ENCODE data around the gene TAF7L.

The TAF7L gene

GRCh38 chrX:101219864-101220346 lies 71.2 kb downstream of the TAF7L start:
- DNase-seq: no peak

- DNase-seq: no peak
Observed at GRCh38 chrX:101219116-101219863, 71.8 kb downstream of the TAF7L start, which contains the start of gene DRP2. DRP2 (plus strand) TSS chrX:101219786; CDS start chrX:101231648, 11,862 bp downstream.
